H1 (cell line): Measurements from ENCODE around the gene THAP12. TPM values are rescaled to one million over a fixed set of nuclear protein-coding genes. Genes with fewer than 3 reads are reported as not detected.

Source experiments
- CTCF ChIA-PET: fragments of 300-600 bp; sonication (Branson Sonifier 250); formaldehyde crosslinking; loops from one replicate; lab custom pipeline; 2021; ENCODE audit not compliant: partially characterized antibody; lab: Charles Lee
- POLR2A ChIA-PET: fragments of 300-600 bp; sonication (Branson Sonifier 250); formaldehyde crosslinking; loops from one replicate; lab custom pipeline; 2021; ENCODE audit warnings: inconsistent platforms; ENCODE audit not compliant: partially characterized antibody; lab: Charles Lee
- DNase-seq, 2 experiments: peaks; one replicate each; pipeline versions ENCODE4 v3.0.0 to v3.0.0-alpha.2; 2010 to 2022; ENCODE audit warnings: low spot score in 2 of 2, low read depth in 1 of 2, mixed read lengths in 1 of 2
- FAIRE-seq: peaks from 2 replicates; lab custom pipeline; 2011; peaks lifted over from hg19 to GRCh38; lab: Jason Lieb, UNC
- H2AFZ ChIP-seq: 2 replicates; pipeline ENCODE4 v1.8.1; 2012; ENCODE audit warnings: low read length, inconsistent platforms
- H2AK5ac ChIP-seq: 2 replicates; pipeline ENCODE4 v1.6.1; 2013; ENCODE audit warnings: low read depth, low read length
- H2BK120ac ChIP-seq: replicated peaks from 2 replicates; pipeline ENCODE3; 2013; ENCODE audit warnings: low read depth, low read length, inconsistent platforms
- H2BK12ac ChIP-seq: 2 replicates; pipeline ENCODE4 v1.6.1; 2013; ENCODE audit warnings: low read depth, low read length
- H2BK15ac ChIP-seq: 2 replicates; pipeline ENCODE4 v1.6.1; 2013; ENCODE audit warnings: low read length
- H2BK20ac ChIP-seq: 2 replicates; pipeline ENCODE4 v1.6.1; 2013; ENCODE audit warnings: low read length
- H2BK5ac ChIP-seq: 2 replicates; pipeline ENCODE4 v1.6.1; 2013; ENCODE audit warnings: low read depth, low read length
- H3K14ac ChIP-seq: 2 replicates; pipeline ENCODE4 v1.6.1; 2013; ENCODE audit warnings: inconsistent platforms; ENCODE audit not compliant: insufficient read length
- H3K18ac ChIP-seq: 2 replicates; pipeline ENCODE4 v1.6.1; 2013; ENCODE audit warnings: low read length; ENCODE audit errors: extremely low read depth
- H3K23ac ChIP-seq: 2 replicates; pipeline ENCODE4 v1.6.1; 2013; ENCODE audit warnings: inconsistent platforms; ENCODE audit not compliant: insufficient read length
- H3K23me2 ChIP-seq: 2 replicates; pipeline ENCODE4 v1.6.1; 2013; ENCODE audit warnings: low read depth, low read length
- H3K27ac ChIP-seq: 2 replicates; pipeline ENCODE4 v1.6.1; 2011; ENCODE audit warnings: low read depth, low read length, inconsistent platforms
- H3K27me3 ChIP-seq, 4 experiments: replicated peaks in 1 of 4; 1 replicate in 1 of 4; 2 replicates in 3 of 4; pipeline versions ENCODE4 v1.6.1 to v1.8.1; 2011 to 2013; ENCODE audit warnings: low read length in 3 of 4, mild to moderate bottlenecking in 3 of 4, inconsistent platforms in 2 of 4, mixed read lengths in 2 of 4, moderate library complexity in 1 of 4; ENCODE audit not compliant: control insufficient read depth in 3 of 4, insufficient read depth in 3 of 4; ENCODE audit errors: extremely low read depth in 1 of 4
- H3K36me3 ChIP-seq, 4 experiments: 2 replicates each; pipeline versions ENCODE4 v1.6.1 to v1.8.1; 2011 to 2013; ENCODE audit warnings: mild to moderate bottlenecking in 4 of 4, low read length in 3 of 4, moderate library complexity in 2 of 4, control low read depth in 1 of 4, inconsistent platforms in 1 of 4; ENCODE audit not compliant: insufficient read depth in 4 of 4, control insufficient read depth in 2 of 4
- H3K4ac ChIP-seq: replicated peaks from 2 replicates; pipeline ENCODE3; 2013; ENCODE audit warnings: low read length, low read depth, mixed read lengths, inconsistent platforms; ENCODE audit not compliant: insufficient read length
- H3K4me1 ChIP-seq, 4 experiments: replicated peaks in 1 of 4; 1 replicate in 1 of 4; 2 replicates in 3 of 4; pipeline versions ENCODE4 v1.6.1 to v1.8.1; 2011 to 2013; ENCODE audit warnings: low read length in 3 of 4, inconsistent platforms in 2 of 4, mixed read lengths in 1 of 4; ENCODE audit not compliant: insufficient read depth in 4 of 4, control insufficient read depth in 3 of 4
- H3K4me2 ChIP-seq, 2 experiments: 2 replicates each; pipeline versions ENCODE4 v1.6.1 to v1.8.1; 2011 to 2013; ENCODE audit warnings: low read depth in 2 of 2, low read length in 2 of 2, control low read depth in 1 of 2, inconsistent platforms in 1 of 2, mild to moderate bottlenecking in 1 of 2; ENCODE audit not compliant: insufficient read depth in 1 of 2
- H3K4me3 ChIP-seq, 4 experiments: fragments of 200-600, 300-600 bp in 1 of 4; sonication (generic), shearing (Covaris generic), sonication (Bioruptor Twin) in 1 of 4; 2 replicates each; pipeline versions ENCODE4 v1.5.1 to v1.8.1; 2011 to 2016; ENCODE audit warnings: low read length in 4 of 4, low read depth in 3 of 4, control low read depth in 2 of 4, inconsistent platforms in 2 of 4, mild to moderate bottlenecking in 2 of 4, mixed read lengths in 1 of 4, moderate library complexity in 1 of 4; ENCODE audit not compliant: insufficient read depth in 2 of 4; ENCODE audit errors: extremely low read depth in 1 of 4
- H3K56ac ChIP-seq: replicated peaks from 2 replicates; pipeline ENCODE3; 2013; ENCODE audit warnings: low read depth, mild to moderate bottlenecking, mixed read lengths, low read length, inconsistent platforms; ENCODE audit not compliant: insufficient read length
- H3K79me1 ChIP-seq: 2 replicates; pipeline ENCODE4 v1.6.1; 2013; ENCODE audit warnings: low read depth, low read length, control low read depth
- H3K79me2 ChIP-seq, 2 experiments: 2 replicates each; pipeline versions ENCODE4 v1.6.1 to v1.8.1; 2012 to 2013; ENCODE audit warnings: low read length in 2 of 2, mild to moderate bottlenecking in 2 of 2, inconsistent platforms in 1 of 2; ENCODE audit not compliant: insufficient read depth in 2 of 2, control insufficient read depth in 1 of 2
- H3K9ac ChIP-seq, 4 experiments: replicated peaks in 1 of 4; 1 replicate in 1 of 4; 2 replicates in 3 of 4; pipeline versions ENCODE4 v1.6.1 to v1.8.1; 2011 to 2013; ENCODE audit warnings: low read depth in 3 of 4, low read length in 3 of 4, control low read depth in 2 of 4, mild to moderate bottlenecking in 2 of 4, moderate library complexity in 2 of 4, inconsistent platforms in 1 of 4; ENCODE audit errors: extremely low read depth in 1 of 4
- H3K9me3 ChIP-seq, 2 experiments: 2 replicates each; pipeline versions ENCODE4 v1.6.1 to v1.8.1; 2012 to 2013; ENCODE audit warnings: mild to moderate bottlenecking in 2 of 2, moderate library complexity in 2 of 2, control low read depth in 1 of 2, inconsistent platforms in 1 of 2, low read depth in 1 of 2, low read length in 1 of 2, mixed read lengths in 1 of 2; ENCODE audit not compliant: insufficient read depth in 2 of 2
- H4K20me1 ChIP-seq, 2 experiments: replicated peaks in 1 of 2; 2 replicates each; pipeline versions ENCODE3 to v1.8.1; 2011 to 2013; ENCODE audit warnings: inconsistent platforms in 2 of 2, low read length in 2 of 2, mild to moderate bottlenecking in 1 of 2; ENCODE audit not compliant: insufficient read depth in 2 of 2, control insufficient read depth in 1 of 2
- H4K5ac ChIP-seq: 2 replicates; pipeline ENCODE4 v1.6.1; 2013; ENCODE audit warnings: low read length, low read depth, mixed read lengths, inconsistent platforms; ENCODE audit not compliant: insufficient read length
- H4K8ac ChIP-seq: 2 replicates; pipeline ENCODE4 v1.8.0; 2013; ENCODE audit warnings: mild to moderate bottlenecking, moderate library complexity, low read length, inconsistent platforms; ENCODE audit not compliant: insufficient read depth; ENCODE audit errors: extremely low read depth
- H4K91ac ChIP-seq: replicated peaks from 2 replicates; pipeline ENCODE3; 2013; ENCODE audit warnings: low read length, mixed read lengths, inconsistent platforms; ENCODE audit not compliant: insufficient read length
- BCL11A ChIP-seq, 2 experiments: IDR thresholded peaks; one replicate each; pipeline ENCODE4 v1.6.1; 2011; ENCODE audit warnings: low read depth in 2 of 2, low read length in 2 of 2, mild to moderate bottlenecking in 2 of 2
- CBX5 ChIP-seq: fragments of 300-800, 300-1000 bp; sonication (generic); IDR thresholded peaks from 2 replicates; pipeline ENCODE4 v1.7.1; 2016; ENCODE audit warnings: antibody characterized with exemption, low read length, low read depth
- CEBPB ChIP-seq: IDR thresholded peaks from 2 replicates; pipeline ENCODE4 v1.6.1; 2012; ENCODE audit warnings: low read depth, low read length
- CHD2 ChIP-seq: IDR thresholded peaks from 2 replicates; pipeline ENCODE4 v1.6.1; 2012; ENCODE audit warnings: low read length, improper control_type of control experiment
- JUN ChIP-seq: IDR thresholded peaks from 2 replicates; pipeline ENCODE4 v1.6.1; 2011; ENCODE audit warnings: low read depth, mild to moderate bottlenecking, improper control_type of control experiment, low read length
- JUND ChIP-seq: IDR thresholded peaks from 2 replicates; pipeline ENCODE4 v1.6.1; 2011; ENCODE audit warnings: mild to moderate bottlenecking, improper control_type of control experiment, low read length
- MAFK ChIP-seq: IDR thresholded peaks from 2 replicates; pipeline ENCODE4 v1.6.1; 2012; ENCODE audit warnings: low read depth, mild to moderate bottlenecking, improper control_type of control experiment, low read length
- PHF8 ChIP-seq: fragments of 200-600 bp; sonication (generic); conservative IDR thresholded peaks from 2 replicates; pipeline ENCODE4 v1.7.1; 2012; ENCODE audit warnings: low read depth, mild to moderate bottlenecking, inconsistent platforms, low read length, moderate library complexity
- POLR2AphosphoS5 ChIP-seq: IDR thresholded peaks from 2 replicates; pipeline ENCODE4 v1.6.1; 2011; ENCODE audit warnings: low read depth, low read length
- SP4 ChIP-seq: IDR thresholded peaks from 2 replicates; pipeline ENCODE4 v1.6.1; 2012; ENCODE audit warnings: low read length, inconsistent platforms
- WGBS, 2 experiments: shearing (Covaris generic) in 1 of 2; methylation state at CpG; one replicate each; pipeline versions ENCODE4 v1.1.6 to v1.1.7; 2013 to 2015; ENCODE audit warnings: low lambda C conversion rate in 2 of 2, mixed read lengths in 2 of 2, inconsistent platforms in 1 of 2, low coverage in 1 of 2, missing lambda C conversion rate in 1 of 2; ENCODE audit not compliant: insufficient replicate concordance in 2 of 2, insufficient coverage in 1 of 2, insufficient read length in 1 of 2; ENCODE audit errors: extremely low coverage in 1 of 2, missing lambda C conversion rate in 1 of 2; 5-methylcytosine and 5-hydroxymethylcytosine counted together
- polyA plus RNA-seq, 7 experiments: library from polyadenylated mRNA; depleted of rRNA in 3 of 7; stranded (reverse) in 5 of 7; unstranded in 2 of 7; fragments of >200 nt in 5 of 7; fragments of 200-250 nt in 2 of 7; gene quantifications; 1 replicate in 5 of 7; 2 replicates in 1 of 7; 4 replicates in 1 of 7; pipeline versions ENCODE4 v1.2.1 to v1.2.3, GENCODE V29; 2011 to 2013; ENCODE audit warnings: missing spikeins in 2 of 7, mixed read lengths in 2 of 7
- total RNA-seq: library from RNA; stranded (reverse); fragmentation: NEBNext Ultra II Directional; extraction: Animal tissue kit (Norgen Biotek cat#: 25700); gene quantifications from 2 replicates; pipeline ENCODE4 v1.2.1, GENCODE V29; 2021

Gene THAP12
- total and polyA plus RNA-seq, 2 of the 8 experiments (the other 6 are each of a cell fraction or from before 2014, with no cell fraction given): 12.0 to 39.9 TPM

- peaks cover 0 to 3% (median under 1%) of the 10 kb centered on the region in 4 experiments; a peak in 1 of 7 replicates for H3K4me1 ChIP-seq
- no peak for DNase-seq
- H2BK5ac ChIP-seq: no peak overlapping the region
- WGBS, 2 experiments: 88% methylated on average over 3 of the region's 3 CpGs; no CpG with 5 or more reads in 1 of the 2 experiments
- no peak overlapping the region for H2BK120ac ChIP-seq
- no peak overlapping the region for H2AFZ ChIP-seq
- H4K5ac ChIP-seq: no peak overlapping the region
- no peak for TF ChIP-seq CHD2
- no peak for TF ChIP-seq CEBPB
- no peak for TF ChIP-seq JUN
- no peak for TF ChIP-seq PHF8
- no peak for TF ChIP-seq BCL11A (IDR thresholded peaks at IDR 0.05; ENCODE audit: low read depth in 2 of 2, low read length in 2 of 2)
- TF ChIP-seq MAFK: no peak
- no peak for TF ChIP-seq CBX5
- no peak for TF ChIP-seq JUND
- TF ChIP-seq POLR2AphosphoS5: no peak
- TF ChIP-seq SP4: no peak
- TF ChIP-seq, all 59 proteins: peak for 0
- Histone ChIP-seq H3K36me3 (no peaks in the 10 kb centered on the region), H2AK5ac (no peak overlapping the region), H3K56ac (no peak overlapping the region), H3K9me3 (no peaks in the 10 kb centered on the region), H3K27ac (no peak overlapping the region), H2BK20ac (no peak overlapping the region), H4K8ac (no peak overlapping the region), H3K18ac (no peak overlapping the region), H3K14ac (no peak overlapping the region), H3K27me3 (no peaks in the 10 kb centered on the region), H3K79me1 (peaks cover 2% of the 10 kb centered on the region; the same call in 1 of the 2 replicates), H3K79me2 (peaks cover 0 to 82% of the 10 kb centered on the region in 2 experiments; a peak in 3 of 4 replicates), H3K23me2 (no peaks in the 10 kb centered on the region), H3K23ac (no peak overlapping the region), H3K4ac (no peak overlapping the region), H3K4me3 (no peak overlapping the region), H4K20me1 (peaks cover 0 to 9% of the 10 kb centered on the region in 2 experiments), H2BK15ac (no peak overlapping the region), H3K4me2 (no peak overlapping the region), H3K9ac (no peak overlapping the region), H4K91ac (no peak overlapping the region), H2BK12ac (no peak overlapping the region)
- FAIRE-seq: no peak
- POLR2A ChIA-PET: interaction anchor here (1.0 kb wide), 1 partner anchor 9 kb away, joined by 5 read pairs; no protein-coding TSS in a partner anchor
- CTCF ChIA-PET: interaction anchor here (1.3 kb wide), 1 partner anchor 40 kb away, joined by 4 read pairs; no protein-coding TSS in a partner anchor
These were observed 9.8 kb downstream of the THAP12 start for GRCh38 chr11:76371170-76371569.
